GM19463 (cell line): ENCODE measurements around the gene TMTC1.

ENCODE experiments used
- ATAC-seq: cut with Tn5 transposase; IDR thresholded peaks from one replicate; pipeline ENCODE4 v1.9.1; 2021; ENCODE audit warnings: mild to moderate bottlenecking, moderate library complexity; ENCODE audit not compliant: unreplicated experiment

TMTC1 gene

DNA sequence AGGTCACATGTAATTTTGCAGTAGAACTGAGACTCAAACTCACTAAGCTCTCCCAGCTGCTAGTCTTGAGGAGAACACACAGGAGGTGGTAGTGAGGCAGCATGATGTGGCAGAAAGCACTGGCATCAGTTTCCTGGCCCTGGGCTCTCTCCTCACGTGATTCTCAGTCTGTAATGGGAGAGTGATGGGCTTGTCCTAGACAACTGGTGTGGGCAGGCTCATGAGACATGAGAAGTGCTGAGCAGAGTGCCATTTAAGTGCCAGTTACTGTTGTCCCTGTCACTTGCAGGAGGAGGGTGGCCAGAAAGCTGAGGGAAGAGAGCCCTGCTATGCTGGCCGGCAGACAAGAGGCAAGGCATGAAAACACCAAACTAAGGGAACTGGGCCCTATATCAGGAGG is 237.7 kb downstream of the TMTC1 start:
- no peak for ATAC-seq

DNA sequence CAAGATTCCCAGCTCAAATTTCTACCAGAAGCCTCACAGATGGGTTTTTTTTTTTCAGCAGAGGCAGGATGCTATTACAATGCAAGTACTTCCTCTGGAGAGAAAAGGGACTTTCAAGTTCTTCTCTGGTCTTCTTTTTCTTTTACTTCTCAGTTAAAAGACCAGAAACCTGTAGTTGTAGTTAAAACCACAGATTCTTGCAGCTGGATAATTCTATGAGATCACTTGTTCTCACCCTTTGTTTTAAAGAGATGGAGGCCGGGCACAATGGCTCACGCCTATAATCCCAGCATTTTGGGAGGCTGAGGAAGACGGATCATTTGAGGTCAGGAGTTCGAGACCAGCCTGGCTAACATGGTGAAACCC is 238.7 kb downstream of the TMTC1 start:
- peak; percentile 88 for ATAC-seq

DNA sequence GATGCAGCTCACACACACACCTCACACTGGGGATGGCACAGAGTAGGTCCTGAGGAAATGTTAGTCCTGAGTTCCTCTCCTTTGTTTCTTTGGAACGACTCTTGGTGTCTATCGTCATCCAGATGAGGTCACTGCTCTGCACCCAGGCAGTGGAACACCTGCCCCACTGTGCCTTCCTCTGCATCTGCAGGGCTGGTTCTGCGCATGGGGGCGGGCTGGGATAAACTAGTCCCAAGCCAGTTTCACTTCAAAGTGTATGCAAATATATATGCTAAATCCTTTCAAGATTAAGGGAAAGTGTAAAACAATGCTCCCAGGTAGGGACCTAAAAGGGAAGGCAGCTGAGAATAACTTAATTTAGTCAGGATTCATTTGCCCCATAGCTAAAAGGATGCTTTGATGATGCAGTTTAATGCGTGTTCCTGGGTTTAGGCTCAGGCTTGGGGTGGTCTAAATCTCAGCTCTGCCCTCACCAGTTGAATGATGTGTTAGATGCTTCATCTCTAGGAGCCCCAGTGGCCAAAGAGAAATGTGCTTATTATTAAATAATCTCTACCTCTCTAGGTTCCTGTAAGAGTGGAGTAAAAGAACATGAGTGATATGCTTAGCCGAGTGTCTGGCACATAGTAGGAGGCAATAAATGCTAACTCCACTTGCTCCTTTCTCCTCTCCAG is 239.2 kb downstream of the TMTC1 start:
- peak; percentile 38 for ATAC-seq

DNA sequence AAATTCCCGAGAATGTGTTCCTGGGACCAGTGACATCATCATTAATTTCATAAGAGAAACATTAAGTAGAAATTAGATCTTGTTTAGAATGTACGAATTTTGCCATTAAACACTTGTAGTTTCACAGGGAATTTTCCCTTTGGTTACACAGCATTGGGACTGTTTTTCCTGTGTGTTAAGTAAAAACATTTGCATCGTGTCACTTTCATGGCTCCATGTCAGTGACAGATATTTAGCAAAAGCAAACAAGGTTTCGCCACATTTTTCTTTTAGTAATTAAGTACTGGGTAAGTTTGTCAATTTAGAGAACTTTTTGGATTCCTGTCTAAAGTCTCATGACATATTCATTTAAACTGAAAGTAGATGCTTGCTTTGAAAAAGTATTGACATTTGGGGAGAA is 240.7 kb downstream of the TMTC1 start:
- no peak for ATAC-seq

DNA sequence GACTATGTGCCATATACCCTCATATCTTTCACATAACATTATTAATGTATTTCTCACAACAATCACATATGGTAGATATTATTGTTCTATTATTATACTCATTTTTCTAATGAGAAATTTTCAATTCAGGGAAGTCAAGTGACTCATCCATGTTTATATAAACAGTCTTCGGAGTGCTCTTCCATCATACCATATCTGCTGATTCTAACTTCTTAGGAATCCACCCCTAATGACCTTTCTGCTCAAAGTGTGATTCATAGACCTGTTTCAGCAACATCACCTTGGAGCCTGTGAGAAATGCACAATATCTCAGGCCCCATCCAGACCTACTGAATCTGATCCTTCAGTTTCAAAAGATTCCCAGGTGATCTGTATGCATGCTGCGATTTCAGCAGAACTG is 246.4 kb downstream of the TMTC1 start:
- ATAC-seq = no peak

DNA sequence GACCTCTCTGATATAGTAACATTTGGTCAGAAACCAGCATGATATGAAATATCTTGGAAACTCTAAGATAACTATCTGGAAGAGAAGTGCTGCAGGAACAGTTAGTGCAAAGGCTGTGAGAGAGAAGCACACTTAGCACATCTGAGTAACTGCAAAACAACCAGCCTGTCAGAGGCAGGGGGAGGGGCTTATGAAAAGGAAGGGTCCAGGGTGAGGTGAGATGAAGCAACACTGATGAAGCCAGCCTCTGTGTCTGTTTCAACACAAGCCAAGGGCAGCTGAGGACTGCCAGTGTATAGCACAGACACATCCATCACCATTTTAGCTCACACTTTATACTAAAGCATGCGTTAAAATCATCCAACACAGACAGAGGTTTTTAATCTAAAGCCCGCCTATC is 248.8 kb downstream of the TMTC1 start:
- ATAC-seq = no peak

DNA sequence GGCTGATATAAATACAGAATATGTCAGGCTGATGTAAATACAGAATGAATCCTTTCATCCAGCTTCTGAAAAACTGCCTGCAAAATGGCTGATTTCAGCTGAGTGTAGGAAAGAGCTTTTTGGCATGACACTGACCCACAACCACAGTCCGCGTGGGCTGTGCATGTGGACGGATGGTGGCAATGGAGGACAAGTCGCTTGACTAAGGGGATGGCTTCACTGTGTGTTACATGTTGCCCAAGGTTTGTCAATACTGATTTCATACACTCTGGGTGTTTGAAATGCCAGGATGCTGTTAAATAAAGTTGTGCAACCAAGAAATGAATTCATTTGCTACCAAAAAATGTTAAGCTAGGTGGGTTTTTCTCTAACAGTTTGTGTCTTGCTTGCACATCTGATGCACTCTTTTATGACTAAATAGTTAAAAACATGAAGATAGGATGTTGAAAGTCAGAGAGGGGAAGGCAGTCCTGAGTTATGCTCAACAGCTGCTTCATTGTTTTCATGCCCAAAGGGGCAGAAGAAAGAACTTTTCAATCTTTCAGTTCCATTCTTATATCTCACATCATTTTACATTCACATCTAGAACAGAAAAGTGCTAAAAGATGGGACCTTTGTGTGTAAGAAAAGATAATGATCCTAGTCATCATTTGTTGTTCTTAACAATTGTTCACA is 249.8 kb downstream of the TMTC1 start:
- peak; percentile 64 for ATAC-seq

DNA sequence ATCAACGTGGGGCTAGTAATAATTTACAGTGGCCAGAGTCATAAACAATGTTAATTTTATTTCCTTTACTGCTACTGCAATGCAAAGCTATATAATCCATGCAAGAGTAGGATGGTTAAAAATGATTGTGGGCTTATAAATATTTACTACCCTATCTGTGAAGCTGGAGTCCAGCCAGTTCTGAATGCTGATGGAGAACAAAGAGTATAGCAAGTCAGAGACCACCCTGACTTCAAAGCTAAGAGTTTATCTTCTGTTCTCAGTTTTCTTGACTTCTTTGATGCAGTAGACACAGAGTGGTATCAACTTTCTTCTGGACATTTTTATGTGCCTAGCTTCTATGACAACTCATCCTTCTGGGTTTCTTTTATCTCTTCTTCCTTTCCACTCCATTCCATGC is 252.3 kb downstream of the TMTC1 start:
- ATAC-seq = no peak

DNA sequence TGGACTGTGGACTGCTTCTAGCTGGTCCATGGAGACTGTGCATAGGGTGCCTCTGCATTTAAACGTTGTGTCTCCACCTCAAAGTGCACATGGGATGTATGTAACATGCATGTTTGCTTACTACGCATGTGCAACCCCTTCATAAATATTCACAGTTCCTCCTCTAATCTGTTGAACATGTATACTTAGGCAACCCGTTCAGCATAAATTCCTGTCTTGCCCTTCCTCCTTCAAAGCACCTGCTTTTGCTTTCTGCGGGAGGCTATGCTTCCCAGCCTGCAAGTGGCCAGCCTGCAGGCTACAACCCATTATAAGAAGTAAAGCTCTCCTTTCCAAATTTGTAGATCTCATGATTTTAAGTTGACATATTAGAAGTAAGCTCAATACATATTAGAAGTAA is 253.3 kb downstream of the TMTC1 start:
- no peak for ATAC-seq

DNA sequence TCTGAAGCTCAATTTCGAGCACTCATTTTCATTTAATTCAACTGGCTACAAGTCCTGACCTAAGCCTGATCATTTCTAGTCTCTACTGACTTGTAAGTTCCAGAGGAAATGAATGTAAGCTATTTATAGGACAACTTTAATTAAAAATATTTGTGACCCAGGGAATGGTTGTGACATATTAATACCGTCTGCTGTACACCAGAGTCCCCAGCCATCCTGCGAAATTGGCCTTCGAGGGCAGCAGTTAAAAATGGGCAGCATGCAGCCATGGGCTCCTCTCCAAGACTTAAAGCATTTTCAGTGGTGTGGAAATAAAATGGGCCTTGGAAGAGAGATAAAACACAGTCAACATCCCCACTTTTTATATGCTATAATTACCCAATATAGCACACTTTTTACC is 255.6 kb downstream of the TMTC1 start:
- ATAC-seq = no peak

DNA sequence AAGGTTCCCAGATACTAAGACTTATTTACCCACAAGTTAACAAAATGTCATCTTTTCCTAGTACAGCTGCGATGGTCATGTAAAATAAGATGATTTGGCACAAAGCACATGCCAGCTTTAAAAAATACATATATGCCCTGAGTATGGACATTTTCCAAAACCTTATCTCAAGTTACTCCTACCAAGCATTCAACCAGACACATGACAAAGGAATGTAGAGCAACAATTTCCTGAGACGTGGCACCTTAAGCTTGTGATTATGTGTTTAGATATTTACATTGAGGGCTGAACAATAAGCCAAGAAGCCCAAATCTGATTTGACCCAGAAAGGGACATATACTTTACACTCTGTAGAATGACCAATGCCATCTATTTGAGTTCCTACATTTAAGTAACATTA is 261.8 kb downstream of the TMTC1 start:
- no peak for ATAC-seq

DNA sequence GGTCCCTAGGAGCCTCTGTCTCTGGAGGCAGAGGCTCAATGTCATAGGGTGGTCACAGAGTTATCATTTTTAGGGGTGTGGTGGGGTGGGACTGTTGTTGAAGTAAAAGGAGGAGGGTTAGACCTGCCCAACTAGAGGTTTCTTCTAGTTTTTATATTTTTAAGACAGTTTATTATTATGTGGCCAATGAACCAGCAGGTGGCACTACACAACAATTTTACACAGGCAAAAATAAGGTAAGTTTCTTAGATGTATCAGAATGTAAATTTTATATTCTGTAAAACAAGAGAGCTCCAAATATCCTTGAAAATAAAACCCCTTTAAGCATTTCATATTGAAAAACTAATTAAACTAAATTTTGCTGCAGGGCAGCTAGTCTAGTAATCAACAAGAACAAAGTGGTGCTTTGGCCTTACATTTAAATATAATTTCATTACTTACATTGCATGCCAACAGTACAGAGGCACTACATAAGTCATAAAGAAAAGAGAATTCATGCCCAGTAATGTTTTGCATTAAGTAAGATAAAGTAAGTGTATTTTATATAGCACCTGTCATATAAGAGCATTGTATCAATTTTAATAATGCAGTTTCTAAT is 264.1 kb downstream of the TMTC1 start:
- no peak for ATAC-seq

DNA sequence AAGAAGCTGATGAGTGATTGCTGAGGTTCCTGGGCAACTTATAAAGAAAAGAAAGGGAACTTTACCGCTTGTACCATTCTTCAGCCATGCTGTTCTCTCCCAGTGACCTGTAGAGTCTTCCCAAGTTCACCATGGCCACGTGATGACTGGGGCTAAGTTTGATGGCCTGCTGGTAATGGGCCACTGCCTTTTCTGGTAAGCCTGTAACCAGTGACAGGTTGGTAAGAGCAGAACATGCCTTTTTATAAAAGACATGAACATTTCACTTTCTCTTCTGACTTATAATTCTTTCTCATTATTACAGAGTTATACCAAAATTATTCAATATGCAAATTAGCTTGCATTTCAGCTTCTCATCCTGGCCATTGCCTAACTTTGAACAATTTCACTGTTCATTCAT is 265.3 kb downstream of the TMTC1 start:
- ATAC-seq = no peak

DNA sequence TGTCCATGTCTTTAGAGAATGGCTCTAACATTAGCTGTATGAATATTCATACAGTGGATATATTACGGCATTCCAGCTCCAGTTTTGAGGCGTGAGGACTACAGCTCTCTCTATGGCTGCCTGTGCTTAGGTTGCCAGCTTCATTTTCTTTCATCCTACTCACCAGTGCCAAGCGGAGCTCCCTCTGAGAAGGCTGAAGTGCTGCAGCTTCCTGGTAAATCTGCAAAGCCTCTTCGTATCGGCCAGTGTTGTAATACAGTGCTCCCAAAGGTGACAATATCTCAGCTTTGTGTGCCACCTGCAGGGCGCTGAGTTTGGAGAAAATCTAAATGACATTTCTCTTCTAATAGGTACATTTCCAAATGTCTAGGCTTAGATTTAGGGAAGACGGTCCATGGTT is 266.5 kb downstream of the TMTC1 start:
- ATAC-seq = no peak

DNA sequence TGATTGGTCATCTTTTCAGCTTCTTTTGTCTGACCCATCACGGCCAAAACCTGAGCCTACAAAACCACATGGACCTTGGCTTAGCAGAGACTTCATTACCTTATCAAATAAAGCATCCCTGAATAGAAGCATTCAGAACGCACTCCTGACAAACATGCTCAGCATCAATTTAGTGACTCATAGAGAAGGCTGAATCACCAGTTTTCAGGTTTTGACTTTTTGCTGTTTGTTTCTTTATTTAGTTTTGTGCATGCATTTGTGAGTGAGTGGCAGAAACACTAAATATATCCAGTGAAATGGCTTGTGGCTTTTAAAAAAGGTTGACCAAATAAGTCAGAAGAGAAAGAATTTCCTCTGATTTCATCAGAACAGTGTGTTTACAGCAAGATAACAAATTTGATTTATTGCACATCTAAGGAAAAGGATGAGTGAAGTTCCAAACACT is 267.3 kb downstream of the TMTC1 start:
- no peak for ATAC-seq

DNA sequence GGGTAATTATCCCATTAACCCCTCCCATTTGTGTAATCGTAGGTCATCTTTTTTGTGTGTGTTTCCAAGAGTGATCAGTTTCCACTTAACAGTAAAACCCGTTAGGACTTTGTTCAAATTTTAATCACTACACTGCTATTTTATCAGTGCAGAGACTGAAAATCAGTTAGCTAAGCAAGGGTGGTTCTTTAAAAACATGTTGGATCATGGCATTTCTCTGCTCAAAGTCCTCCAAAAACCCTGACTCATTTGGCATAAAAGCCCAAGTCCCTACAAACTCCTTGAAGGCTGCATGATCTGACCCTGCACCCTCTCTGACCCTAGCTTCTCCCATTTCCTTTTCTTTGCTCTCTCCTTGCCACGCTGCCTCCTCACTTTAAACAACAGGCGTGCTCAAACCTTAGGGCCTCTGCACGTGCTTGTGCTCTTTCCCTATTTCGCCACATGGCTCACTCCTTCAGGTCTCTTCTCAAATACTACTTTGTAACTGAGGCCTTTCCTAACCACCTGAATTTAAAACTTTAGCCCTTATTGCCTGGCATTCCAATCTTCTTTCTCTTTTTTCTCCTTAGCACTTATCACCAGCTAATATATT is 273.1 kb downstream of the TMTC1 start:
- no peak for ATAC-seq

DNA sequence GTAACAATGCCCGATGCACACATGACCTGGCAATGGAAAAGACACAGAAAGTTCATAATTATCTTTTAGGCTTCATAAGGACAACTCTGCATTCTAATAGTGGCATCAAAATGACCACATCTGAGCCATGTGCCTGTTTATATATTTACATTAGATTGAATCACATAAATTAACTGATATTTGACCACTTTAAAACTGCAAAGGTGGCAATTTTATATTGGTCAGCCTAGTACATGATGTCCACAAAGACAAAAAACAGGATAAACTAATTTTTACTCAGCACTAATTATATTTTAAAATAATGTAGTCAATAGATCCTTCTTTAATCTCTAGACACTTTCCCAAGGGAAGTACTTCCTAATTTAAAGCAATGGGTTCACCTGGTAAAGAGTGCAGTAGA is 274.2 kb downstream of the TMTC1 start:
- no peak for ATAC-seq

DNA sequence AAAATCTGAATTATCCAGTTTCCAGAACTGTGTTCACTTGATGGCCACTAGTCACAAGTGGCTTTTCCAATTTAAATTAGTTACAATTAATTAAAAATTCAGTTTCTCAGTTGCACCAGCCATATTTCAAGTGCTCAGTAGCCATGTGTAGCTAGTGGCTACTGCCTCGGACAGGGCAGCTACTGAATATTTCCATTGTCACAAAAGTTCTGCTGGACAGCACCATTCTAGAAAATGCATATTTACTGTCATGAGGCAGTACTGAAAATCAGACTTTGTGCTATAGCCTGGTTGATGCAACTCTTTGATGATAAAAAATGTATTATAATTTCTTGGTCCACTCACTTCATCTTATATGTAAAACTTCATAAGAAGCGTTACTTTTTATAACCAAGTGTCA is 274.8 kb downstream of the TMTC1 start:
- no peak for ATAC-seq

DNA sequence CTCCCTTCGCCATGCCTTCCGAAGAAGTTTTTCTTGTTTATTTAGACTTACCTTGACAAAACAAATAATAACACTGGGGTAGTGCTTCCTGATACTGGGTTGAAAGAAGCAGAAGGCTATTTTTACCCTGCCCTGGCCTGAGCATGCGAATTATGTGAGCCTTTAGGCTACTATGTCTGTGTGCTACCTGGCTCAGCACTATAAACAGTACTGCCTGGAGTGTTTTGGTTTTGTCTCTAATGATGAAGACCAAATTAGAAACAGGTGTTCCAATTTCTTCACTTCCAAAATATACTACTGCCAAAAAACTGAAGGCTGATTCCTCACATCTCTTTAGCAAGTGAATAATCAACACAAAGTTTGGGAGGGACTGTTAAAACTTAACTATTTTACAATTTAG is 278.6 kb downstream of the TMTC1 start:
- ATAC-seq = no peak

DNA sequence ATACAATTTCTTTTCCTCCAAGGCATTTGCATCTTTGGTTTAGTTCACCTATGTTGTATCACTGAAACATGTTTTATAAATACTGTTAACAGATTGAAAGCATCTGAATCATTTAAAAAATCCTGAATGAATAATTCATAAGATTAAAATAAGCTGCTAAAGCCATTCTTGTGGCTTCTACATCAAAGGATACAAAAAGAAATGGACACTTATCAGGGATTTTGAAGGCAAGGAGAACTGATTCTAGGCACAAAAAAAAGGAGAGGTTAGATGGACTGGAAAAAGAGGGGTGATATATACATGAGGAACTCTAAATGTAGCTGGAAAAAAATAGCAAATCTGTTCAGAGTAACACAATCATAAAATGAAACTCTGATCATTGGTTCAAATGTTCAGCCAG is 280.5 kb downstream of the TMTC1 start:
- ATAC-seq = no peak

DNA sequence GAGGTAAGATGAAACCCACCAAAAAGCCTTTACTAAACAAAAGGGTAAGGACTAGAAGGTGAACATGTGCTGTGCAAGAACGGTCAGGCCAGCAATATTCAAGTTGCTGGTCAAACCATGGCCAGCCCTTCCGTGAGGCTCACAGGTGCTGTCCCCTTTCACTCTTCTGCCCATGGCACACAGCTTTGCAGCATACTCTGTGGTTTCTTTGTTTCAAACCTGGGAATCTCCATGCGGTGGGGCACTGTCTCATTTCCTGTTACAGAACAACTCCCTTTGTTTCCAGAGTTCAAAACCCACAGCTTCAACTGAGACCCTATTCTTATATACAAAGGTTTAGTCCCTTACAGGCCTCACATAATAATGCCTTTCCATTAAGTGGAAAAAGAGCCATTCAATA is 284.5 kb downstream of the TMTC1 start:
- ATAC-seq = peak; percentile 58

DNA sequence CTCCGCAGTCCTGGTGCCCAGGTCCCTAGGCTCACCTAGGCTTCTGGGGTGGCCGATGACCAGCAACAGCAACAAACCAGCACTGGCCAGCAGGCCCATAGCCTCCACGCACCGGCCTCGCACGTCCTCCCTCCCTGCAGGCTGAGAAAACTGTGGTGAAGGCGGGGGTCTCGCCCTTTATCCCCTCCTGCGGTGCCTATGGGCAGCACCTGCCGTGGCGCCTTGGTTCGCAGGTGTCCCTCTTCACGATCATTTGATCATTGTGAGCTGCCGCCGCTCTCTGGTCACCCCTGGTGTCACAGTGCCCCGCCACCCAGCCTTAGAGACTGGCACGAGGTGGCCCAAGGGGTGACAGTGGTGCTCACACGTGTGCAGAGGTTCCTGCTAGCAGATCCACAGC is 286.2 kb downstream of the TMTC1 start, which contains the start of gene OVCH1:
Gene OVCH1 (minus strand): TSS at position 99 of the 400 bp plus-strand sequence. CDS start 0 bp downstream, at position 99.
- no peak for ATAC-seq
